GM19193 (cell line): ENCODE data around the gene ANKRD37.

Experiments
- POLR2A ChIP-seq: IDR thresholded peaks from 4 replicates; pipeline ENCODE4 v1.6.1; 2011; ENCODE audit not compliant: insufficient read depth, insufficient read length; ENCODE audit errors: extremely low read depth

The ANKRD37 gene

DNA sequence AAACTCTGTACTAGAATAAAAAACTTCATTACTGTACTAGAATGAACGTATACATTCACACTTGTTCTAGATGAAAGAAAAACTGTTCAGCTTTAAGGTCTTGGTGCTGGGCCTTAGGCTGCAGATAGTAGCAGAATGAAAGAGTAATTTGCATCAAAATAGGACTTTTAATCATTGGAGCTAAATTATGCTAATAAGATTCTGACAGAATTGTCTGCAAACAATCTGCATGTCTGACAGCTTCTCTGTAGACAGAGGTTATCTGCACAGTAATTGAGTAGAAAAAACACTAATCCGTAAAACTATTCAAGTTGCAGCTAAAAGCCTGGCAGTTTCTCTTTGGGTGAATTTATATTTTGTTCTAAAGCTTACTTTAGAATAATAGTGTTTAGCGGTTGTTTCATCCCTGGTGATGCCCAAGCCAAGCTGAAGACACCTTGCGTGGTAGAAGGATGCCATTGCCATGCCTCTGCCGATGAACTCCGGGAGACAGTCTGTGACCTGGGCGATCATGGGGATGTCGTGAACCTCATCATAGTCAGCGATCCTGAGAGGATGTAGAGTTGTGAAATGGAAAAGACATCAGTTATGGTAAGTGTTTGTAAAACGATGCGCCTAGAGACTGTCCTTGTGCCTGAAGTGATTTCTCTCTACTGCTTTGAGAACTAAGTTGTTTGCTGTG is 26.2 kb upstream of the ANKRD37 start:
- TF ChIP-seq POLR2A, result no peak

DNA sequence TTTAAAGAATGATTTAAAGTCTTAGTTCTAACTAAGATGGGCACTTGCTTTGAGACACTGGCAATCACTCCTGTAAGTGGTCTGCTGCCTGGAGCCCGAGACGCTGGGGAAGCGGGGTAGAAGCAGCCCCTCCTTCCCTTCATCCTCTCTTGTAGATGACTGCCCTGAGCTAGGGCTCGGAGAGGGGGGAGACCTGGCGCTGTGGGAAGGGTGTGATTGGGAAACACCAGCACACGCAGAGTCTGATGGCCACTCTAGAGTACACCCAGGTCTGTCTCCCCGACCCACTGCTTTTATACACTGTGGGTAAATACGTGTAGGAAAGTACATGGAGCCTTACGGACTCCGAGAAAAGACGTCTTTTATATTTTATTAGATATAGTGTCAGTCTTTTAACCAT is 24.9 kb upstream of the ANKRD37 start:
- TF ChIP-seq POLR2A, result no peak

DNA sequence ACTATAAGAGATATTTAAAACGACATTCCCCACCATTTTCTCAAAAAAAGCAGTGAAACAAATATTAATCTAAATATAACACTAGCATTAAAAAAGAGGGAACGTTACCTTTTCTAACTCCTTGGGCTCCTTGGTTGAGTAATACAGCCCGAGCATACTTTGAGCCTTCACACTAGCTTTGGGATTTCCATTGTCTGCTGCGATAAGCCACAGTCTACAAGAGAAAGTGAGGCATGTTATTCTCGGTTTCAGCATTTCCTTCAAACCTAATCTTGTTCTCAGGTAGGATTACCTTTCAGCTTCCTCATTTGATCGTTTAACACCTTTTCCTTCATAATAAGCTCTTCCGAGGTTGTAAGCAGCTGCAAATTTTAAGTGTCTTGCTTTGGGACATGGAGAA is 22.6 kb upstream of the ANKRD37 start:
- no peak for TF ChIP-seq POLR2A

DNA sequence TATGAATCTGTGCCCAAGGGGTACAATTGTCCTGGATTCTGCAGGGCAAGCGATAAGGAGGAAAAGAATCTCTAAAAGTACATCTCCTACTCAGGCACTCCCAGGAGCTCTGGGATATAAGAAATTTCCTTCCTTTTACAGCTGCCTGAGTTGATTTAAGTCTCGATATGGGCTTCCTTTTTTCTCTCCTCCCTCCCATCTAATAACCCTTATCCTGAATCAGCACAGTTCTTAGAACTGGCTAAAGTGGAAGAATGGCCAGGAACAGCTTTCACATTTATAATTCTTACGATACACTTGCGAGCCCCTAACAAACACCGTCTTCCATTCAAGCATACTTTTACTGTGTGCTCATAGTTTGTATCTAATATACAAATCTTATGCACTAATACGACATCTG is 22.1 kb upstream of the ANKRD37 start:
- no peak for TF ChIP-seq POLR2A

DNA sequence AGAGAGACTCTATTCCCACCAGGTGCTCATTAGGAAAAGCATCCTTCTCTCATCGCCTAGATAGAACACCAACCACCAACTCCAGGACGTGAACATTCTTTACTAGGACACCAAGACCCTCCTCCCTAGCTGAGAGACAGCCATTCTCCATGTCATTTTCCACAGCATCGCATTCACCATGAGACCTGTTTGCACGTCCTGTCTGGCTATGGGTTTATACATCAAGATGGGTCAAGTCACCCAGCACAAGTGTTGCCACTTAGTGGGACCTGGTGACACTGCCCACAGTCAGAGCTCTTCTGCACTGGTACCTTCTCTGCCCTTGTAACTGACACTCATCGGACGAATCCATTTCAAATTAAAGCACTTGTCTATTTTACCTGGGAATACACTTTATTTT is 18.4 kb upstream of the ANKRD37 start:
- peak; percentile 15 for TF ChIP-seq POLR2A

DNA sequence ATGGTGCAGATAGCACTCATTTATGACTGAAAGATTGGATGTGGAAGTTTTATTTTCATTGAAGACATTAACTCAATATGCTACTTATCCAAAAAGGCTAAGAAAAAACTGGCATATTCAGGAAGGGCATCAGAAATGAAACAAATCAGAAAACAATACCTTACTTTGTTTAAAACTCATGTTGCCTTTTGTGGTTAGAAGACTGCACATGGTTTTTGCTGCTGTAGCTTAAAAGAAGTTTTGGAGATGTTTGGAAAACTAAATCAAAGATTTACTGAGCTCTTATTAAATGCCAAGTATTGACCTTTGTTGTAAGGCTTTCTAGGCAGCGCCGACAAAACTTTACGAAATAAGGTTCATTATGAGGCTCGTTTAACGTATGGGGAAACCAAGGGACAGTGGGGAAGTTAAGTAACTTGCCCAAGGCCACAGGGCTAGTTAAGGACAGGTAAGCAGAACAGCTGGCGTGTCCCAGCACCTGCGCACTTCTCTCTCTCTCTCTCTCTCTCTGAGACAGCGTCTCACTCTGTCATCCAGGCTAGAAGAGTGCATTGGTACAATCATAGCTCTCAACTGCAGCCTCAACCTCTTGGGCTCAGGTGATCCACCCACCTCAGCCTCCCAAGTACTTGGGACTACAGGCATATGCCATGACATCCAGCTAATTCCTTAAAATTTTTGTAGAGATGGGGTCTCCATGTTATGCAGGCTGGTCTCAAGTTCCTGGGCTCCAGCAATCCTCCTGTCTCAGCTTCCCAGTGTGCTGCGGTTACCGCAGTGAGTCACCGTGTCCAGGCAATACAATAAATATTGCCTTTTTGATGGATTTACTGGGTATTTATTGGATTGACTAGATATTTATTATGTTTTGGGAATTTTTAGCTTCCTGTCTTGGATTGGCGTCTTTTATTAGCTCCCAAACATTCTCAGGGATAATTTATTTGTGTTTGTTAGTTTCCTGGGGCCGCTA is 17.0 kb upstream of the ANKRD37 start:
- peak; percentile 11 for TF ChIP-seq POLR2A

DNA sequence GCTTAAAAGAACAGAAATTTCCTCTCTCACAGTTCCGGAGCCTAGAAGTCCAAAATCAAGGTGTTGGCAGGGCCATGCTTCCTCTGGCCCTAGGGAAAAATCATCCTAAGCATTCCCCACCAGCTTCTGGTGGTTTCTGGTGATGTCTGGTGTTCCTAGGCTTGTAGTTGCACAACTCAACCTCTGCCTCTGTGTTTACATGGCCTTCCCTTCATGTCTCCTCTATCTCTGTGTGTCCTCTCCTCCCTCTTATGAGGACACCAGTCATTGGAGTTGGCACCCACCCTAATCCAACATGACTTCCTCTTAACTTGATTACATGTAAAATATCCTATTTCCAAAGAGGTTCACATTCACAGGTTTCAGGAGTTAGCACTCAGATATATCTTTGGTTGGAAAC is 16.3 kb upstream of the ANKRD37 start:
- no peak for TF ChIP-seq POLR2A

DNA sequence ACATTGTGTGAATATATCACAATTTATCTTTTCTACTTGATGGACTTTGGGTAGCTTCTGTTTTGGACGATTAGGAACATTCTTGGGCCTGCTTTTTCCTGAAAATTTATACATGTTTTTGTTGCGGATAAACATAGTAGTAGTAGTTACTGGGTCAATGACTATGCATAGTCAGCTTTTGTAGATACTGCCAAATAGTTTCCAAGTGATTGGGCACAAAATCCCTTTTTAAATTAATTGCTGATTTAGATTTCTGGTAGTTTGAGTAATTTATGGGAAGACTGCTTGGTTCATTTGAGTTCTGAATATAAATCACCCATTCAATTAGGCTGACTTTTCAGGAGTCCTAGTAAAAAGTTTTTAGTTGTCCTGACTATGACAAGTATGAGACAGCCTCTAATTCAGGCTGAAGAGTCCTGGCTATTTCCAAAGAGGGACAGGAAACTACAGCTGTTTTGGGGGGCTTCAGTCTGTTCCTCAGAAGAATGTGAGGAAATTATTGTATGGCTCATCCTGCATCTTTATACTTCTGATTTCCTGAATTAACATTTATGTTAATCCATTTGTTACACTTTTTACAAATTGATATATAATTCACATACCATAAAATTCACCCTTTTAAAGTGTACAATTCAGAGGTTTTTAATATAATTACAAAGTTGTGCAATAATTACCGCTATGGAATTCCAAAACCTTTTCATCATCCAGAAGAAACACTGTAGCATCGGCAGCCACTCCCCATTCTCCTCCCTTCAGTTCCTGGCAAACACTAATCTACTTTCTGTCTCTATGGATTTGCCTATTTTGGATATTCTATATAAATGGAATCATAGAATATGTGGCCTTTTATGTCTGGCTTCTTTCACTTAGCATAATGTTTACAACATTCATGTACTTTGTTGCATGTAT is 15.1 kb upstream of the ANKRD37 start:
- TF ChIP-seq POLR2A, result no peak

DNA sequence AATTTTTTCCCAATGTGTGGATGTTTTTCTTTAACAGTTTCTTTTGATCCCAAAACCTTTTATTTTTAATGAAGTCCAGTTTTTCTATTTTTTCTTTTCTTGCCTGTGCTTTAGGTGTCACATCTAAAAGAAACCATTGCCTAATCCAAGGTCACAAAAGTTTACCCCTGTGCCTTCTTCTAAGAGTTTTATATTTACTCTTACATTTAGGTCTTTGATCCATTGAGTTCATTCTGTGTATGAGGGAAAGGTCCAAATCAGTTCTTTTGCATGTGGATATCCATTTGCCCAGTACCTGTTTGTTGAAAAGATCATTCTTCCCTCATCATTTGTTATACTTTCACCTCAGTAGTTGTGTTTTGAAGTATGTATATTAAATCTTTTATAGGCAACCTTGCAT is 13.9 kb upstream of the ANKRD37 start:
- no peak for TF ChIP-seq POLR2A

DNA sequence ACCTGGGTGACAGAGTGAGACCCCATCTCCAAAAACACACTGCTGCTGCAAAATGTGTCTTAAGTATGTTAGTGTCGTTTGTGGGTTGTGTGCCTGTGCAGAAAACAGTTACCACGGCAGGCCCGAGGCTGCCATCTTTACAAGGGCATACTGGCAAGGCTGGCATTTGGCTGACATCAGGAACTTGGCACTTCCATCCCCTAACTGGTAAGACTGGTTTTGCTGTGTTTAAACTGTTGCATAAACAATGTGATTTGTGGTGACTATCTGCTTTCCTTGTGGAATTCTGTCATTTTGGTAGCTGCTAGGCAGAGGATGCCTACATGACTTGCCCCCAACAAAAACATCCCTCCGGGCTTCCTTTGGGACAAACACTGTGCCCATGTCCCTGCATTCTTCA is 13.2 kb upstream of the ANKRD37 start:
- peak; percentile 35 for TF ChIP-seq POLR2A

DNA sequence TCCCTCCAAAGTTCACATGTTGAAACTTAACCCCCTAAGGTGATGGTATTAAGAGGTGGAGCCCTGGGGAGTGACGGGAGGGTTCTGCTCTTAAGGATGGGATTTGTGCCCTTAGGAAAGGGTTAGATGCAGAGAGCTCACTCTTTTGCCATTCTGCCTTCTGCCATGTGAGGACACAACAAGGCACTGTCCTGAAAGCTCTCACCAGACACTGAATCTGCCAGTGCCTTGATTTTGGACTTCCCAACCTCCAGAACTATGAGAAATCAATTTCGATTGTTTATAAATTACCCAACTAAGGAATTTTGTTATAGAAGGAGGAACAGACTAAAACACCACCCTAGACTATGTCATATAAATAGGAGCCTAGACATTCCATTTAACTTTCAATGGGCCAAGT is 12.6 kb upstream of the ANKRD37 start:
- TF ChIP-seq POLR2A, result no peak

DNA sequence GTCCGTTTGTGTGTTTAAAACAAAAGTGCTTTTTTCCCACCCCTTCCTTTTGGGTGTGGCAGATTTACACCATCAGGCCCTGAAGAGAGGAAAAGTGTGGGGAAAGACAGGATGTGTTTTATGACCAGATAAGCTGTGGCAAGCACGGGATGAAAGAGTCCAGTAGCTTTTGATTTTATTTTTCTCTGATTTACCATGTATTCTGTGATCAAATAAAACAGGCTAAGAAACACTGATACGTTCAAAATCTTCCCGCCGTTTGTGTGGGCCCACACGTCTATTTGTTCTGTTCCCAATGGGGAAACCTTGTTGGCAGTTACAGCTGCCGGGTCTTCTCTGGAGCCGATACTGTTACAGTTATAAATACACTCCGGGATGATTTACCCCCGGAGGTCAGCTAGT is 11.7 kb upstream of the ANKRD37 start:
- TF ChIP-seq POLR2A, result no peak

DNA sequence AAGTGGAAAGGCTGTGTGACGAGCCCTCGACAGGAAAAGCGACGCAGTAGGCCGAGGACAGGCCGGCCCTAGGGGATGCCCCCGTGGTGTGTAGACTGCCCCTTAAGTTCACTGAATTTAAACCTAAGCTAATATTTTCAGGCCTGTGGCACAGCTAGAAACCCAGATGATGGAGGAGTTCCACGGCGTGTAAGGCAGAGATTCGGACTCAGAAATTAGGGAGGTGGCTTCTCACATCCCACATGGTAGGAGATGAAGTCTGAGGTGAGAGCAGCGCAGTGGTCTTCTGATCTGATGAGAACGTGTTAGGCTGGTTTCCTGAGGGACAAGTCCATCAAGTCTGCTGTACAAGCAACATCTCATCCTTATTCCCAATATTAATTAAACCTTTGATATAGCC is 8.7 kb upstream of the ANKRD37 start:
- no peak for TF ChIP-seq POLR2A

DNA sequence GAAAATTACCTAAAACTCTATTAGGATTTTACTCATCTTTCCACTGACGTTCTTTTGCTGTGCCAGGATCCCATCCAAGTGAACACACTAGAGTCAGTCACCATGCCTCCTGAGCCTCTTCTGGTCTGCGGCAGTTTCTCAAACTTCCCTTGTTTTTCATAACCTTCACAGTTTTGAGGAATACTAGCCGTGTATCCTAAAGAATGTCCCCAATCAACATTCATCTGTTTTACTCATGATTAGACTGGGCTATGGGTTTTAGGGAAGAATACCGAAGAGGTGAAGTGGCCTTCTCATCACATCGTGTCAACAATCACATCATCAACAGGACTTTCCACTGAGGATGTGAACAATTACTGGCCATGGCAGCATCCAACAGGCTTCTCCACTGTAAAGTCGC is 5.7 kb upstream of the ANKRD37 start:
- TF ChIP-seq POLR2A, result no peak

DNA sequence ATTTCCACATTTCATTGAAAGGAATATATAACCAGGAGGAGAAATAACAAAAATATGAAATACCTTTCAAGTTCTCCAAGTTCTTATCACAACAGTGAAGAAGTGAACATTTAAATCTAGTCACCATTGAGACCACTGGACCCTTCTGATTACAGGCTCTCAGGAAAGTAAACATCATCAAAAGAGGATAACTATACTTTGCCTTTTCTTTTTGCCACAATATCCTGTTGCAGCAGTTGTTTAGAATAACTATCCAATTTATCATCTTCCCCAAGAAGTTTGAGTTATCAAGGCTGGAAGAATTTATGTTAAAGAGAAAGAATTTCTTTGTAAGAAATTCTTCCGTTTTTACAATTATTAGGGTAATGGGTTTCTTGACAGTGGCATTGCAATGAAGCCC is 4.5 kb upstream of the ANKRD37 start:
- TF ChIP-seq POLR2A, result no peak
